DND-41 (cell line): ENCODE data around the gene CENPI.

ENCODE experiments used
- ATAC-seq: fragments of 200-7000 bp; cut with Tn5 transposase; 3 replicates; pipeline ENCODE4 v1.9.1; 2021; ENCODE audit warnings: low read depth; ENCODE audit not compliant: insufficient read depth
- DNase-seq: peaks from one replicate; pipeline ENCODE4 v3.0.0-alpha.2; 2020
- H2AFZ ChIP-seq: 2 replicates; pipeline ENCODE4 v1.6.0; 2012; ENCODE audit warnings: low read depth, low read length
- H3K27ac ChIP-seq: 2 replicates; pipeline ENCODE4 v1.5.1; 2012; ENCODE audit warnings: low read length, inconsistent platforms
- H3K27me3 ChIP-seq: fragments of 200-600 bp; sonication (generic); 2 replicates; pipeline ENCODE4 v1.6.0; 2012; ENCODE audit warnings: low read length, mild to moderate bottlenecking, inconsistent platforms; ENCODE audit not compliant: insufficient read depth, poor library complexity
- H3K36me3 ChIP-seq: 2 replicates; pipeline ENCODE4 v1.5.1; 2012; ENCODE audit warnings: low read length, inconsistent platforms; ENCODE audit not compliant: insufficient read depth
- H3K4me1 ChIP-seq: 2 replicates; pipeline ENCODE4 v1.5.1; 2012; ENCODE audit warnings: mild to moderate bottlenecking, low read length; ENCODE audit not compliant: insufficient read depth
- H3K4me2 ChIP-seq: 2 replicates; pipeline ENCODE4 v1.6.0; 2012; ENCODE audit warnings: mild to moderate bottlenecking, moderate library complexity, low read length, inconsistent platforms; ENCODE audit not compliant: insufficient read depth
- H3K4me3 ChIP-seq, 2 experiments: fragments of 200-600 bp in 1 of 2; shearing (Covaris generic) in 1 of 2; 2 replicates each; pipeline ENCODE4 v1.5.1; 2012 to 2016; ENCODE audit warnings: inconsistent platforms in 2 of 2, low read length in 2 of 2, mild to moderate bottlenecking in 2 of 2, low read depth in 1 of 2, moderate library complexity in 1 of 2
- H3K79me2 ChIP-seq: 2 replicates; pipeline ENCODE4 v1.6.0; 2012; ENCODE audit warnings: low read length, inconsistent platforms; ENCODE audit not compliant: insufficient read depth
- H3K9ac ChIP-seq: 2 replicates; pipeline ENCODE4 v1.6.0; 2012; ENCODE audit warnings: low read depth, mild to moderate bottlenecking, inconsistent platforms, low read length, moderate library complexity
- H3K9me3 ChIP-seq: 2 replicates; pipeline ENCODE4 v1.5.1; 2012; ENCODE audit warnings: low read length, moderate library complexity, mild to moderate bottlenecking, inconsistent platforms; ENCODE audit not compliant: insufficient read depth, severe bottlenecking
- H4K20me1 ChIP-seq: 2 replicates; pipeline ENCODE4 v1.6.0; 2012; ENCODE audit warnings: low read length; ENCODE audit not compliant: insufficient read depth
- CTCF ChIP-seq: IDR thresholded peaks from 2 replicates; pipeline ENCODE4 v1.5.1; 2012; ENCODE audit warnings: borderline replicate concordance, low read length, moderate library complexity, mild to moderate bottlenecking; ENCODE audit not compliant: poor library complexity, severe bottlenecking; ENCODE audit errors: extremely low read depth
- EZH2 ChIP-seq: IDR thresholded peaks from 3 replicates; pipeline ENCODE4 v1.6.1; 2012; ENCODE audit warnings: borderline replicate concordance, low read depth, mild to moderate bottlenecking, moderate library complexity, low read length, inconsistent platforms; ENCODE audit not compliant: severe bottlenecking

Gene CENPI

GRCh38 chrX:101081231-101081630 lies 16.8 kb upstream of the CENPI start:
- Histone ChIP-seq H3K79me2 (no peaks in the 10 kb centered on the region), H3K9ac (no peak overlapping the region), H3K9me3 (no peaks in the 10 kb centered on the region), H4K20me1 (no peaks in the 10 kb centered on the region), H3K27me3 (no peaks in the 10 kb centered on the region), H3K4me3 (no peak overlapping the region), H3K27ac (no peak overlapping the region), H2AFZ (no peak overlapping the region), H3K4me1 (no peaks in the 10 kb centered on the region), H3K4me2 (no peak overlapping the region), H3K36me3 (no peaks in the 10 kb centered on the region)
- no peak for TF ChIP-seq EZH2
- TF ChIP-seq CTCF = no peak
- ATAC-seq (no peak), DNase-seq (no peak)

- Histone ChIP-seq H3K9me3 (no peaks in the 10 kb centered on the region), H3K27me3 (no peaks in the 10 kb centered on the region), H2AFZ (no peak overlapping the region; the same call in 1 of the 2 replicates), H3K4me2 (no peak overlapping the region), H3K36me3 (no peaks in the 10 kb centered on the region), H4K20me1 (no peaks in the 10 kb centered on the region), H3K27ac (no peak overlapping the region), H3K4me1 (peaks cover under 1% of the 10 kb centered on the region; the same call in 1 of the 2 replicates), H3K4me3 (no peak overlapping the region), H3K9ac (no peak overlapping the region), H3K79me2 (no peaks in the 10 kb centered on the region)
- TF ChIP-seq CTCF (no peak), EZH2 (no peak)
- DNase-seq (no peak), ATAC-seq (no peak)
Observed at GRCh38 chrX:101091817-101092216, 6.2 kb upstream of the CENPI start.

DNA sequence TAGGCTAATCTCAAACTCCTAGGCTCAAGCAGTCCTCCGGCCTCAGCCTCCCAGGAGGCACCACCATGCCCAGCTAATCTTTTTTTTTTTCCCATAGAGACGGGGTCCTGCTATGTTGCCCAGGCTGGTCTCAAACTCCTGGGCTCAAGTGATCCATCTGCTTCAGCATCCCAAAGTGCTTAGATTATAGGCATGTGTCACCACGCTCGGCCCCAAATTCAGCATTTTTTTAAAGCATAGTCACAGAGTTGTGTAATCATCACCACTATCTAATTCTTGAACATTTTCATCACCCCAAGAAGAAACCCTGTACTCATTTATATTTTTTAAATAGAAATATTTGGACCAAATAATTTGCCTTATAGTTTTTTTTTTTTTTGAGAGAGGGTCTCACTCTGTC lies 10.3 kb downstream of the CENPI start:
- no peak for ATAC-seq
- Histone ChIP-seq H3K9ac (no peak overlapping the region), H3K36me3 (peaks cover 31% of the 10 kb centered on the region)

More for the DNA sequence above, 10.3 kb downstream of the CENPI start:
- Histone ChIP-seq H3K9me3 (no peaks in the 10 kb centered on the region), H3K4me1 (no peaks in the 10 kb centered on the region), H4K20me1 (no peaks in the 10 kb centered on the region), H3K27me3 (no peaks in the 10 kb centered on the region), H3K79me2 (no peaks in the 10 kb centered on the region), H3K4me2 (no peak overlapping the region), H3K27ac (no peak overlapping the region), H2AFZ (no peak overlapping the region), H3K4me3 (no peak overlapping the region)
- no peak for DNase-seq
- TF ChIP-seq CTCF = no peak
- no peak for TF ChIP-seq EZH2
